SK-N-SH (cell line): ENCODE data around the gene E2F4. TPM values are rescaled to one million over a fixed set of nuclear protein-coding genes. Genes with fewer than 3 reads are reported as not detected.
A peak's percentile ranks its signal among the peaks of the same experiment; 100 is the strongest.

Experiments
- CTCF ChIA-PET: fragments of 300-600, 350-600 bp; formaldehyde crosslinking; extraction: SDS; loops from one replicate; lab custom pipeline; 2021; lab: Yijun Ruan, JAX
- POLR2A ChIA-PET: fragments of 350-600 bp; sonication (Branson Sonifier 250); formaldehyde crosslinking; extraction: SDS; loops from one replicate; lab custom pipeline; 2020; ENCODE audit warnings: antibody characterized with exemption, inconsistent platforms; lab: Yijun Ruan, JAX
- DNase-seq: peaks from one replicate; pipeline ENCODE4 v3.0.0; 2012
- H2AFZ ChIP-seq: fragments of 200-600 bp; sonication (generic); 2 replicates; pipeline ENCODE4 v1.8.1; 2016; ENCODE audit warnings: antibody characterized with exemption, mild to moderate bottlenecking, low read depth
- H3F3A ChIP-seq: fragments of 200-600 bp; sonication (generic); replicated peaks from 2 replicates; pipeline ENCODE3; 2016; ENCODE audit warnings: antibody characterized with exemption, mild to moderate bottlenecking; ENCODE audit not compliant: insufficient read depth
- H3K27ac ChIP-seq, 2 experiments: fragments of 200-500 bp in 1 of 2; fragments of 200-600 bp in 1 of 2; sonication (Bioruptor generic) in 1 of 2; sonication (generic), shearing (Covaris generic) in 1 of 2; 2 replicates each; pipeline versions ENCODE4 v1.5.1 to v1.6.1; 2014 to 2016; ENCODE audit warnings: low read depth in 2 of 2, inconsistent platforms in 1 of 2, low read length in 1 of 2, mild to moderate bottlenecking in 1 of 2, mixed read lengths in 1 of 2
- H3K27me3 ChIP-seq: fragments of 200-600 bp; sonication (generic), shearing (Covaris generic); 2 replicates; pipeline ENCODE4 v1.6.1; 2016; ENCODE audit warnings: mixed run types; ENCODE audit not compliant: insufficient read depth
- H3K36me3 ChIP-seq, 2 experiments: fragments of 200-500 bp in 1 of 2; fragments of 200-600 bp in 1 of 2; sonication (Bioruptor generic) in 1 of 2; sonication (generic) in 1 of 2; replicated peaks in 1 of 2; 2 replicates each; pipeline versions ENCODE3 to v1.5.1; 2014 to 2016; ENCODE audit warnings: low read length in 1 of 2, mild to moderate bottlenecking in 1 of 2; ENCODE audit not compliant: insufficient read depth in 2 of 2, control insufficient read depth in 1 of 2
- H3K4me1 ChIP-seq, 2 experiments: fragments of 200-500 bp in 1 of 2; fragments of 200-600 bp in 1 of 2; sonication (Bioruptor generic) in 1 of 2; sonication (generic), shearing (Covaris generic) in 1 of 2; 2 replicates each; pipeline versions ENCODE4 v1.5.1 to v1.6.1; 2014 to 2016; ENCODE audit warnings: low read depth in 1 of 2, low read length in 1 of 2, mixed run types in 1 of 2; ENCODE audit not compliant: insufficient read depth in 2 of 2, control insufficient read depth in 1 of 2
- H3K4me2 ChIP-seq: fragments of 200-600 bp; sonication (generic), shearing (Covaris generic); 2 replicates; pipeline ENCODE4 v1.6.1; 2017; ENCODE audit warnings: mixed run types
- H3K4me3 ChIP-seq, 2 experiments: fragments of 200-500 bp in 1 of 2; fragments of 200-600 bp in 1 of 2; sonication (Bioruptor generic) in 1 of 2; sonication (generic), shearing (Covaris generic) in 1 of 2; 2 replicates each; pipeline versions ENCODE4 v1.5.1 to v1.8.1; 2014 to 2016; ENCODE audit warnings: low read depth in 2 of 2, inconsistent platforms in 1 of 2, low read length in 1 of 2, mild to moderate bottlenecking in 1 of 2, mixed read lengths in 1 of 2, moderate library complexity in 1 of 2
- H3K79me2 ChIP-seq: fragments of 200-600 bp; sonication (generic); 2 replicates; pipeline ENCODE4 v1.8.1; 2017; ENCODE audit warnings: mild to moderate bottlenecking; ENCODE audit not compliant: insufficient read depth
- H3K9ac ChIP-seq: fragments of 200-600 bp; sonication (generic); 2 replicates; pipeline ENCODE4 v1.6.1; 2017; ENCODE audit warnings: mixed run types
- H3K9me2 ChIP-seq: fragments of 200-600 bp; sonication (generic); 2 replicates; pipeline ENCODE4 v1.6.1; 2017; ENCODE audit warnings: mixed run types
- H3K9me3 ChIP-seq: fragments of 200-600 bp; sonication (generic); 2 replicates; pipeline ENCODE4 v1.6.1; 2017; ENCODE audit warnings: mixed run types, mild to moderate bottlenecking, moderate library complexity
- H4K20me1 ChIP-seq: fragments of 200-600 bp; sonication (generic); 2 replicates; pipeline ENCODE4 v1.6.1; 2017; ENCODE audit warnings: mild to moderate bottlenecking, mixed run types; ENCODE audit not compliant: insufficient read depth
- EP300 ChIP-seq, 2 experiments: IDR thresholded peaks; 2 replicates each; pipeline versions ENCODE4 v1.4.0 to v1.6.1; 2012; ENCODE audit warnings: borderline replicate concordance in 1 of 2, low read depth in 1 of 2, low read length in 1 of 2
- FOSL2 ChIP-seq: IDR thresholded peaks from 2 replicates; pipeline ENCODE4 v1.4.0; 2012; ENCODE audit warnings: low read depth, mild to moderate bottlenecking, moderate library complexity, borderline replicate concordance
- GABPA ChIP-seq: IDR thresholded peaks from 2 replicates; pipeline ENCODE4 v1.4.0; 2012; ENCODE audit warnings: low read depth, mild to moderate bottlenecking
- RCOR1 ChIP-seq: fragments of 150-350 bp; IDR thresholded peaks from 2 replicates; pipeline ENCODE4 v1.6.1; 2017; ENCODE audit warnings: antibody characterized with exemption, low read length
- SMC3 ChIP-seq: IDR thresholded peaks from 2 replicates; pipeline ENCODE4 v1.6.1; 2012; ENCODE audit warnings: low read depth, low read length, improper control_type of control experiment
- TAF1 ChIP-seq: IDR thresholded peaks from 2 replicates; pipeline ENCODE4 v1.6.1; 2012; ENCODE audit warnings: low read depth, mild to moderate bottlenecking, low read length, moderate library complexity, borderline replicate concordance
- TEAD4 ChIP-seq: IDR thresholded peaks from 2 replicates; pipeline ENCODE4 v1.4.0; 2012; ENCODE audit warnings: mild to moderate bottlenecking, borderline replicate concordance; ENCODE audit not compliant: insufficient read depth
- USF2 ChIP-seq: fragments of 150-350 bp; IDR thresholded peaks from 2 replicates; pipeline ENCODE4 v1.6.1; 2017; ENCODE audit warnings: antibody characterized with exemption, low read length, low read depth, borderline replicate concordance
- WGBS: methylation state at CpG from one replicate; pipeline ENCODE4 v1.1.6; 2017; ENCODE audit warnings: low lambda C conversion rate; 5-methylcytosine and 5-hydroxymethylcytosine counted together
- polyA plus RNA-seq, 3 experiments: library from polyadenylated mRNA; depleted of rRNA; stranded (reverse); fragments of >200 nt; gene quantifications; 2 replicates each; pipeline ENCODE4 v1.2.3, GENCODE V29; 2012
- TF ChIP-seq, protein P1 (sequence below): IDR thresholded peaks from 2 replicates; pipeline ENCODE4 v1.6.1; 2012; ENCODE audit warnings: mild to moderate bottlenecking, low read depth, low read length, moderate library complexity
- TF ChIP-seq, protein P2 (sequence below): IDR thresholded peaks from 2 replicates; pipeline ENCODE4 v1.4.0; 2012; ENCODE audit warnings: low read depth, borderline replicate concordance
- TF ChIP-seq, protein P3 (sequence below): fragments of 200-600 bp; sonication (generic); IDR thresholded peaks from 2 replicates; pipeline ENCODE4 v1.6.1; 2017; ENCODE audit warnings: antibody characterized with exemption, mild to moderate bottlenecking, moderate library complexity

Gene E2F4
- polyA plus RNA-seq, 1 of the 3 experiments (the other 2 are of a cell fraction), result 168 TPM

GRCh38 chr16:67185651-67186134 lies 6.3 kb upstream of the E2F4 start:
- Histone ChIP-seq H3K4me2 (peak overlapping the region; percentile 92), H3F3A (peaks cover 33% of the 10 kb centered on the region), H3K9me3 (no peaks in the 10 kb centered on the region), H3K4me1 (peaks cover 22 to 26% of the 10 kb centered on the region in 2 experiments), H3K4me3 (peak overlapping the region in 1 of 2 experiments; percentile 48; a peak in 2 of 4 replicates), H3K9ac (no peak overlapping the region), H3K27ac (peak overlapping the region in 1 of 2 experiments; percentile 57; a peak in 2 of 4 replicates), H3K79me2 (peaks cover 18% of the 10 kb centered on the region), H3K27me3 (no peaks in the 10 kb centered on the region), H3K9me2 (no peaks in the 10 kb centered on the region), H2AFZ (no peak overlapping the region), H3K36me3 (no peaks in the 10 kb centered on the region), H4K20me1 (no peaks in the 10 kb centered on the region; the same call in 1 of the 2 replicates)
- DNase-seq, result no peak
- TF ChIP-seq, protein P1, sequence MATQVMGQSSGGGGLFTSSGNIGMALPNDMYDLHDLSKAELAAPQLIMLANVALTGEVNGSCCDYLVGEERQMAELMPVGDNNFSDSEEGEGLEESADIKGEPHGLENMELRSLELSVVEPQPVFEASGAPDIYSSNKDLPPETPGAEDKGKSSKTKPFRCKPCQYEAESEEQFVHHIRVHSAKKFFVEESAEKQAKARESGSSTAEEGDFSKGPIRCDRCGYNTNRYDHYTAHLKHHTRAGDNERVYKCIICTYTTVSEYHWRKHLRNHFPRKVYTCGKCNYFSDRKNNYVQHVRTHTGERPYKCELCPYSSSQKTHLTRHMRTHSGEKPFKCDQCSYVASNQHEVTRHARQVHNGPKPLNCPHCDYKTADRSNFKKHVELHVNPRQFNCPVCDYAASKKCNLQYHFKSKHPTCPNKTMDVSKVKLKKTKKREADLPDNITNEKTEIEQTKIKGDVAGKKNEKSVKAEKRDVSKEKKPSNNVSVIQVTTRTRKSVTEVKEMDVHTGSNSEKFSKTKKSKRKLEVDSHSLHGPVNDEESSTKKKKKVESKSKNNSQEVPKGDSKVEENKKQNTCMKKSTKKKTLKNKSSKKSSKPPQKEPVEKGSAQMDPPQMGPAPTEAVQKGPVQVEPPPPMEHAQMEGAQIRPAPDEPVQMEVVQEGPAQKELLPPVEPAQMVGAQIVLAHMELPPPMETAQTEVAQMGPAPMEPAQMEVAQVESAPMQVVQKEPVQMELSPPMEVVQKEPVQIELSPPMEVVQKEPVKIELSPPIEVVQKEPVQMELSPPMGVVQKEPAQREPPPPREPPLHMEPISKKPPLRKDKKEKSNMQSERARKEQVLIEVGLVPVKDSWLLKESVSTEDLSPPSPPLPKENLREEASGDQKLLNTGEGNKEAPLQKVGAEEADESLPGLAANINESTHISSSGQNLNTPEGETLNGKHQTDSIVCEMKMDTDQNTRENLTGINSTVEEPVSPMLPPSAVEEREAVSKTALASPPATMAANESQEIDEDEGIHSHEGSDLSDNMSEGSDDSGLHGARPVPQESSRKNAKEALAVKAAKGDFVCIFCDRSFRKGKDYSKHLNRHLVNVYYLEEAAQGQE, result no peak
- TF ChIP-seq SMC3 (no peak), EP300 (IDR thresholded peaks at IDR 0.05; ENCODE audit: borderline replicate concordance in 1 of 2, low read depth in 1 of 2, low read length in 1 of 2) (no peak)
- TF ChIP-seq, protein P2, sequence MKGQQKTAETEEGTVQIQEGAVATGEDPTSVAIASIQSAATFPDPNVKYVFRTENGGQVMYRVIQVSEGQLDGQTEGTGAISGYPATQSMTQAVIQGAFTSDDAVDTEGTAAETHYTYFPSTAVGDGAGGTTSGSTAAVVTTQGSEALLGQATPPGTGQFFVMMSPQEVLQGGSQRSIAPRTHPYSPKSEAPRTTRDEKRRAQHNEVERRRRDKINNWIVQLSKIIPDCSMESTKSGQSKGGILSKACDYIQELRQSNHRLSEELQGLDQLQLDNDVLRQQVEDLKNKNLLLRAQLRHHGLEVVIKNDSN, result no peak
- TF ChIP-seq, protein P3, sequence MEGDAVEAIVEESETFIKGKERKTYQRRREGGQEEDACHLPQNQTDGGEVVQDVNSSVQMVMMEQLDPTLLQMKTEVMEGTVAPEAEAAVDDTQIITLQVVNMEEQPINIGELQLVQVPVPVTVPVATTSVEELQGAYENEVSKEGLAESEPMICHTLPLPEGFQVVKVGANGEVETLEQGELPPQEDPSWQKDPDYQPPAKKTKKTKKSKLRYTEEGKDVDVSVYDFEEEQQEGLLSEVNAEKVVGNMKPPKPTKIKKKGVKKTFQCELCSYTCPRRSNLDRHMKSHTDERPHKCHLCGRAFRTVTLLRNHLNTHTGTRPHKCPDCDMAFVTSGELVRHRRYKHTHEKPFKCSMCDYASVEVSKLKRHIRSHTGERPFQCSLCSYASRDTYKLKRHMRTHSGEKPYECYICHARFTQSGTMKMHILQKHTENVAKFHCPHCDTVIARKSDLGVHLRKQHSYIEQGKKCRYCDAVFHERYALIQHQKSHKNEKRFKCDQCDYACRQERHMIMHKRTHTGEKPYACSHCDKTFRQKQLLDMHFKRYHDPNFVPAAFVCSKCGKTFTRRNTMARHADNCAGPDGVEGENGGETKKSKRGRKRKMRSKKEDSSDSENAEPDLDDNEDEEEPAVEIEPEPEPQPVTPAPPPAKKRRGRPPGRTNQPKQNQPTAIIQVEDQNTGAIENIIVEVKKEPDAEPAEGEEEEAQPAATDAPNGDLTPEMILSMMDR, result 0 out of 2 replicates have a peak, but pooled peaks have one; percentile 2
- ChIA-PET CTCF (interaction anchor here (0.7 to 4.2 kb wide), 19 partner anchors 9 to 290 kb away, joined by 3 to 27 read pairs (median 5); partner anchors contain the start of genes CES3, NOL3 and ZDHHC1), POLR2A (interaction anchor here (0.8 to 2.0 kb wide), 4 partner anchors 10 to 41 kb away, joined by 4 to 12 read pairs (median 6); partner anchors contain the start of gene TMEM208)
- WGBS, result 58% methylated on average over 11 of the region's 12 CpGs

- peak overlapping the region in 1 of 2 experiments; percentile 36; a peak in 2 of 4 replicates for H3K4me3 ChIP-seq
- WGBS, result 13% methylated on average over 4 of the region's 5 CpGs
- H3K4me1 ChIP-seq, result peaks cover 21 to 25% of the 10 kb centered on the region in 2 experiments
- no peaks in the 10 kb centered on the region for H3K9me3 ChIP-seq
- H3K4me2 ChIP-seq, result peak overlapping the region; percentile 92
- no peak overlapping the region for H2AFZ ChIP-seq
- ChIA-PET POLR2A (no interaction called here), CTCF (interaction anchor here (1.2 to 2.3 kb wide), 3 partner anchors 168 to 232 kb away, joined by 4 to 12 read pairs (median 6); partner anchors contain the start of gene CES3)
- peaks cover 18% of the 10 kb centered on the region for H3K79me2 ChIP-seq
- H3K27ac ChIP-seq, result peak overlapping the region in 1 of 2 experiments; percentile 57; a peak in 3 of 4 replicates
- H3F3A ChIP-seq, result peaks cover 30% of the 10 kb centered on the region
- H4K20me1 ChIP-seq, result no peaks in the 10 kb centered on the region
- no peaks in the 10 kb centered on the region for H3K36me3 ChIP-seq
- no peaks in the 10 kb centered on the region for H3K27me3 ChIP-seq
- no peak for DNase-seq
- no peaks in the 10 kb centered on the region for H3K9me2 ChIP-seq
- no peak overlapping the region for H3K9ac ChIP-seq
- TF ChIP-seq FOSL2 (peak; percentile 62; the same call in 1 of the 2 replicates), USF2 (no peak), RCOR1 (no peak), SMC3 (no peak), GABPA (no peak), TEAD4 (no peak), TAF1 (no peak)
- TF ChIP-seq, protein P1, result peak; percentile 48; the same call in 1 of the 2 replicates
Measured at GRCh38 chr16:67186550-67186950, 5.4 kb upstream of the E2F4 start.
